HG03432 (cell line): ENCODE results near the gene SLC18B1.

Experiments used
- ATAC-seq: cut with Tn5 transposase; IDR thresholded peaks from one replicate; pipeline ENCODE4 v1.9.1; 2021; ENCODE audit warnings: mild to moderate bottlenecking, moderate library complexity; ENCODE audit not compliant: unreplicated experiment

The SLC18B1 gene

GRCh38 chr6:132748446-132748845 lies 50.0 kb downstream of the SLC18B1 start:
- no peak for ATAC-seq

DNA sequence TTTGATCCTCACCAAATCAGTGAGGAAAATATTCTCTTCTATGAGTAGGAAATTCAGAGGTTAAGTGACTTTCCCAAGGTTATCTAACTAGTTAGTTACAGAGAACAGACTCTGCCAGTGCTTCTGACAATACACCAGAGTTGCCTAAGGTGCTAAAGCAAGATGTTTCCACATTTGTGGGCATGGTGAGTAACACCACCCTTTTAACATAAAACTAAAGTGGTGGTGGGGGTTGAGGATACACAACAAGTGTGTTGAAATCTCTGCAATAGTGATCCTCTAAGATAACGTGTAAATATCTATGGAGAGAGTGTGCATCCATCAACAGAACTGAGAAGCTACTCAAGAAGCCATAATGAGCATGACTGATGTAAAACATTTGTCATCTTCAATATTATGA lies 52.4 kb downstream of the SLC18B1 start:
- no peak for ATAC-seq

GRCh38 chr6:132742495-132742894 lies 55.9 kb downstream of the SLC18B1 start:
- no peak for ATAC-seq

GRCh38 chr6:132741281-132741680 lies 57.2 kb downstream of the SLC18B1 start:
- no peak for ATAC-seq

- no peak for ATAC-seq
These were observed 62.2 kb downstream of the SLC18B1 start for GRCh38 chr6:132736239-132736638.

DNA sequence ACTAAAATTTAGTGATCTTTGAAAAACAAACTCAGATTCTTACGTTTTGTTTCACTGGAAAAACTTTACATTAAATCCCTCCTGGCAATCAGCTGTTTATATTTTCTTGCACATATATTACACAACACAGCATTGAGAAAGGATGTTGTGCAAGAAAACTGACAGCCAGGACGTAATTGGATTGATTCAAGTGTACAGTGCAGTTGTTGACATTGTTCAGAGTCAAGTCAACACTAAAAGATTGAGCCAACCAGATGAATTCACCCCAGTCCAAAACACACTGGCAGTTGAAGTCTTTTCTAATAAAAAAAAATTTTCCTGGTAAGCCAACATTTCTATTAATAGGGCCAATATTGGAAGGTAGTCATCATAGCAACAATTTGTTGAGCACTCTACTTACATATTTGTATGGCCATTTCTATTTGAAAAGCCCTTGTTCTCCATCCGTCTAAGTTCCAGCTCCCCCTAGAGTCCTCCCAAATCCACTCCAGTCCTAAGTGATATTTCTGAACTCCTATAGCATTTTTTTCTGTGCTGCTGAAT lies 63.7 kb downstream of the SLC18B1 start:
- ATAC-seq = no peak

DNA sequence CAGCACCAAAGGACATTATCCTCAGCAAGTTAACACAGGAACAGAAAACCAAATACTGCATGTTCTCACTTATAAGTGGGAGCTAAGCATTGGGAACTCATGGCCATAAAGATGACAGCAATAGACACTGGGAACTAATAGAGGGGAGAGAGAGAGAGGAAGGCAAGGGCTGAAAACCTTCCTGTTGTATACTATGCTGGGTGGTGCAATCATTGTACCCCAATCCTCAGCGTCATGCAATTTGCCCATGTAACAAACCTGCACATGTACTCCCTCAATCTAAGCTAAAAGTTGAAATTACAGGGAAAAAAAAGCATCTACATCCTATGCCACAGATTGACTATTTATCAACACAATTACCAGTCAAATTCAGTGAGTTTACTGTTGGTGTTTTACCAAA lies 64.6 kb downstream of the SLC18B1 start:
- no peak for ATAC-seq

GRCh38 chr6:132733283-132733682 lies 65.2 kb downstream of the SLC18B1 start:
- ATAC-seq = no peak

DNA sequence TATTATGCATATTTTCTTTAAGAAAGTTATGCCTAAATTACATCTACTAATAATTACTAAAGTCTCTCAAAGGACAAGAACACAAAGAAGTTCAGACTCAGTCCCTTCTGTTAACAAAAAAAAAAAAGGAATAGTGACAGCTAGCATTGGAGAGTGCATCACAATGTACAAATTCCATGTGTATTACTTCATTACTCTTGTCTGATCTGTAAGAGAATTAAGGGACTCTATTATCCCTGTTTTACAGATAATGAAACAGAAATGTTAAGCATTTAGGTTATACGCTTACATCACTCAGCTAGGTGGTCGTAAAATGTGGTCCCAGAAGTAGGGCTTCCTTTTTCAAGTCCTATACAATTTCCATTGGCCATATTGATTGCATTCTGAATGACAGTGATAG lies 67.4 kb downstream of the SLC18B1 start:
- ATAC-seq = no peak

- ATAC-seq = no peak
These were observed 67.9 kb downstream of the SLC18B1 start for GRCh38 chr6:132730560-132730959.

- ATAC-seq = no peak
These were observed 69.8 kb downstream of the SLC18B1 start for GRCh38 chr6:132728616-132729015.

GRCh38 chr6:132726608-132726975 lies 71.8 kb downstream of the SLC18B1 start:
- peak; percentile 26 for ATAC-seq

GRCh38 chr6:132725947-132726607 lies 72.4 kb downstream of the SLC18B1 start:
- ATAC-seq = peak; percentile 89

- ATAC-seq = no peak
These were observed 73.0 kb downstream of the SLC18B1 start for GRCh38 chr6:132725471-132725870.

DNA sequence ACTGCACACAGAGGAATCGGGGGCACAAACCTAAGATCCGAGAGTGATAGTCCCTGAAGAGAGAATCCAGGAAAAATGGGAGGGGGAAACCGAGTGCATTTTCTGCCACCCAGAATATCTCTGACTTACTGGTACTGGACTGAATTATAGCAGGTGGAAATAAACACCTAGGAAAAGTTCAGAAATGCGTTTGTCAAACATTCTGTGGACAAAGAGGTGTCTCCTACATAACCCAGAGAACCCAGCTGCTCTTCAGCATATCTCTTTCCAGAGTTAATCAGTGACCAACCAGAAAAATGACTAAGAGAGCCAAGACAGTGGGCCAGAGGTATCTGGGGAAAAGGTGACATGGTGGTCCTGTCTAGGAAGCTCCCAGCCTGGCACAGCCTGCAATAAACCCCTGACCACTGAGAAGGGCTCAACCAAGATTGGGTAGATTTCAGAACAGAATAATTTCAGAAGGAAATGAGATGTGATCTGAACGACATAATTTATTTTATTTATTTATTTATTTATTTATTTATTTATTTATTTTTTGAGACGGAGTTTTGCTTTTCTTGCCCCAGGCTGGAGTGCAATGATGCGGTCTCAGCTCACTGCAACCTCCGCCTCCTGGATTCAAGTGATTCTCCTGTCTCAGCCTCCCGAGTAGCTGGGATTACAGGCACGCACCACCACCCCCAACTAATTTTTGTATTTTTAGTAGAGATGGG lies 78.5 kb downstream of the SLC18B1 start:
- no peak for ATAC-seq
